RKO (cell line): ENCODE results near the gene ELAVL2.

Source experiments
- DNase-seq: peaks from one replicate; pipeline ENCODE4 v3.0.0-alpha.2; 2016; ENCODE audit warnings: low spot score

Gene ELAVL2

GRCh38 chr9:23659346-23660006 is 166.6 kb downstream of the ELAVL2 start:
- DNase-seq = no peak

- DNase-seq = no peak
Observed at GRCh38 chr9:23658376-23659258, 167.4 kb downstream of the ELAVL2 start.

- DNase-seq = no peak
Observed at GRCh38 chr9:23651051-23651450, 175.0 kb downstream of the ELAVL2 start.

- DNase-seq = no peak
Observed at GRCh38 chr9:23648651-23649050, 177.4 kb downstream of the ELAVL2 start.

GRCh38 chr9:23644896-23645295 is 181.1 kb downstream of the ELAVL2 start:
- no peak for DNase-seq

- DNase-seq = no peak
Observed at GRCh38 chr9:23644326-23644725, 181.7 kb downstream of the ELAVL2 start.

GRCh38 chr9:23643656-23644258 is 182.3 kb downstream of the ELAVL2 start:
- no peak for DNase-seq
